Neural cell (in vitro differentiated cells): ENCODE results near the gene TNFSF9.

Experiments used
- CTCF ChIP-seq: fragments of 450-650 bp; IDR thresholded peaks from 2 replicates; pipeline ENCODE4 v1.5.1; 2014; ENCODE audit warnings: antibody characterized with exemption, mild to moderate bottlenecking, moderate library complexity; ENCODE audit not compliant: poor library complexity, severe bottlenecking
- EP300 ChIP-seq: fragments of 450-650 bp; conservative IDR thresholded peaks from 2 replicates; pipeline ENCODE4 v1.6.1; 2014; ENCODE audit warnings: antibody characterized with exemption, mild to moderate bottlenecking, moderate library complexity; ENCODE audit not compliant: poor library complexity, severe bottlenecking
- EZH2 ChIP-seq: fragments of 200-600, 300-800 bp; shearing (Covaris generic), sonication (generic); IDR thresholded peaks from 2 replicates; pipeline ENCODE4 v1.6.1; 2014; ENCODE audit warnings: antibody characterized with exemption, low read length, borderline replicate concordance, mild to moderate bottlenecking; ENCODE audit not compliant: insufficient read depth, poor library complexity, severe bottlenecking
- POLR2AphosphoS5 ChIP-seq: IDR thresholded peaks from 2 replicates; pipeline ENCODE4 v1.6.1; 2012
- RAD21 ChIP-seq: fragments of 450-650 bp; conservative IDR thresholded peaks from 2 replicates; pipeline ENCODE4 v1.6.1; 2014; ENCODE audit warnings: antibody characterized with exemption, mild to moderate bottlenecking, moderate library complexity
- REST ChIP-seq: IDR thresholded peaks from 2 replicates; pipeline ENCODE4 v1.6.1; 2012; ENCODE audit warnings: borderline replicate concordance
- SMC3 ChIP-seq: fragments of 450-650 bp; conservative IDR thresholded peaks from 2 replicates; pipeline ENCODE4 v1.6.1; 2014; ENCODE audit warnings: antibody characterized with exemption, mild to moderate bottlenecking, moderate library complexity; ENCODE audit not compliant: poor library complexity
- TAF1 ChIP-seq: IDR thresholded peaks from 2 replicates; pipeline ENCODE4 v1.6.1; 2012; ENCODE audit warnings: low read depth

GRCh38 chr19:6509118-6509971 is 21.5 kb upstream of the TNFSF9 start:
- TF ChIP-seq CTCF = no peak
- no peak for TF ChIP-seq SMC3
- no peak for TF ChIP-seq TAF1
- TF ChIP-seq EZH2 = no peak
- TF ChIP-seq RAD21 = no peak
- no peak for TF ChIP-seq REST
- no peak for TF ChIP-seq POLR2AphosphoS5
- no peak for TF ChIP-seq EP300
